ENCODE measurements around the gene PIK3AP1. TPM values are rescaled to one million over a fixed set of nuclear protein-coding genes. Genes with fewer than 3 reads are reported as not detected.

Gene PIK3AP1
- total RNA-seq, 2 donors from 2014 or later: 4.3 to 6.6 TPM

DNA sequence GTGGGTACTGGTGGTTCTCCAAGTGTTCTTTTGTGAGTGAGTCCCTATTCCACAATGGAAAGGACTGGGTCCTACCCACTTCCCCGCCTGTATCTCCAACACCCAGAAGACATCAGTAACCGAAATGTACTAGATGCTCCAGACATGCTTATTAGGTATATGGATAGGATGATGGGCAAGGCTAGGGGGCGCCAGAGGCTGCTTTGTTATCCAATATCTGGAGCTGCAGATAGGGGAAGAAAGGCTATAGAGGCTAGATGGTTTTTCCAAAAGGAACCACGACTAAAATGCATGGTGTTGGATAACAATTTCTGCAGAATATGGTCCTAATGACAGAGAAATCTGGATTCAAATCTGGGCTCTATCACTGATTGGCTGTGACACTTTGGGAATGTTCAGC, 77.3 kb downstream of the PIK3AP1 start:
- Mint-ChIP-seq H3K4me1 (peaks cover 13% of the 10 kb centered on the region), H3K4me3 (no peak overlapping the region), H3K27me3 (no peaks in the 10 kb centered on the region), H3K9me3 (no peaks in the 10 kb centered on the region), H3K36me3 (ENCODE audit: low read depth) (peaks cover 5% of the 10 kb centered on the region), H3K27ac (no peak overlapping the region)
- peak; percentile 60 for ATAC-seq (replicated peaks)

- Mint-ChIP-seq H3K27me3 (no peaks in the 10 kb centered on the region), H3K9me3 (no peaks in the 10 kb centered on the region), H3K27ac (no peak overlapping the region), H3K4me3 (no peak overlapping the region), H3K4me1 (peaks cover 9% of the 10 kb centered on the region), H3K36me3 (ENCODE audit: low read depth) (peaks cover 2% of the 10 kb centered on the region)
- ATAC-seq (replicated peaks): no peak
These were observed 77.8 kb downstream of the PIK3AP1 start for GRCh38 chr10:96642530-96642929.

DNA sequence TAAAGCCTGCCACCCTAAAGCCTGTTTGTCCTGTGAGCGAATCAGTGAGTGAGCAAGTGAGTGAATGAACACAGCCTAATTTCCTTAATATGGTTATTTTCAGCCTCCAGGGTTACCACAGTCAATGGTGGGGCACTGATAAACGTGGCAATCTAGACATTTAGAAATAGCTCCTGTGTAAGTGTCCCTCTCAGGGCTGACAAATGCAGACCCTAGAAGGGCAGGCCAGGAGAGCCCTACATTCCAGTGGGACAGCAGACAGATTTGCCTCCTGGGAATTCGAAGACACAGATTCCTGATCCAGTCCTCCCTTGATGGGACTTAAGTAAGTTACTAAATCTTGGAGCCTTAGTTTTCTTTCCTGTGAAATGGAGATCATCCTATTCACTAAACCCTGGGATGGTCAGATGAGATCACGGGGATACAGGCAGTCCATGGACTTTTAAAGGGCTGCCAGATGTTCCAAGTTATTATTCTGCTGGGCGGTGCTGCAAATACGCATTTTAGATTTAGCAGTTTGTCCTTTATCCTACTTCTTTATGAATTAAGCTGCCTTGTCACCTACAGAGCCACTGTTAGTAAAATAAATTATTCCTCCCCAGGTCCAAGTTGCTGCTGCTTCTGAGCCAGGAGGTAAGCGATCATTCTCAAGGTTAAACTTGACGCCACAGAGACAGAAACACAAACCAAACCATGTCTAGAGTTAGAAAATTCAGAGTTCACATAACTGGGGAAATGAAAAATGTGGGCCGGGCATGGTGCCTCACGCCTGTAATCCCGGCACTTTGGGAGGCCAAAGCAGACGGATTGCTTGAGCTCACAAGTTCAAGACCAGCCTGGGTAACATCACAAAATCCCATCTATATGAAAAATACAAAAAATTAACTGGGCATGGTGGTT, 78.7 kb downstream of the PIK3AP1 start:
- H3K27ac Mint-ChIP-seq: no peak overlapping the region
- peaks cover under 1% of the 10 kb centered on the region for H3K4me1 Mint-ChIP-seq
- no peak for ATAC-seq (replicated peaks)
- no peaks in the 10 kb centered on the region for H3K36me3 Mint-ChIP-seq (ENCODE audit: low read depth)
- no peak overlapping the region for H3K4me3 Mint-ChIP-seq
- H3K9me3 Mint-ChIP-seq: no peaks in the 10 kb centered on the region
- no peaks in the 10 kb centered on the region for H3K27me3 Mint-ChIP-seq

DNA sequence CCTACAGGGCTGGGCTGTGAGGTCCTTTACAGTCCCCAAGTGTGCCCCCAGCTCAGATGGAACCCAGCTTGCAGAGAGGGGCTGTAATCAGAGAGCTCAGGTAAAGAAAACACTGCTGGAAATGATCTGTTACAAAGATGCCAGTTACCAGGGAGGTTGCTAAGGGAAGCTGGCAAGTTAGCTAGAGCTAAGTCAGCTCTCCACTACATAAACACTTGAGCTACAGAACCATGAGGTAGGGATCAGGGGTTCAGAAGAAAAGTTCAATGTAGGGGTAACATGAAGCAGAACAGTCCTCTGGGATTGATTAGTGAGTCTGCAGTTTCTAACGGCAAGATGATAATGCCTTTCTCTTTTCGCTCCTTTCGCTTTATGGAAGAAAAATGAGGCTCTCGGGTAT, 80.4 kb downstream of the PIK3AP1 start:
- H3K4me1 Mint-ChIP-seq: no peaks in the 10 kb centered on the region
- ATAC-seq (replicated peaks): no peak
- H3K27me3 Mint-ChIP-seq: no peaks in the 10 kb centered on the region
- no peak overlapping the region for H3K4me3 Mint-ChIP-seq
- H3K27ac Mint-ChIP-seq: no peak overlapping the region
- no peaks in the 10 kb centered on the region for H3K36me3 Mint-ChIP-seq (ENCODE audit: low read depth)
- H3K9me3 Mint-ChIP-seq: no peaks in the 10 kb centered on the region

GRCh38 chr10:96638696-96639095, 81.6 kb downstream of the PIK3AP1 start:
- no peak for ATAC-seq (replicated peaks)
- no peak overlapping the region for H3K27ac Mint-ChIP-seq
- no peaks in the 10 kb centered on the region for H3K36me3 Mint-ChIP-seq (ENCODE audit: low read depth)
- no peaks in the 10 kb centered on the region for H3K9me3 Mint-ChIP-seq
- H3K27me3 Mint-ChIP-seq: no peaks in the 10 kb centered on the region
- H3K4me1 Mint-ChIP-seq: no peaks in the 10 kb centered on the region
- no peak overlapping the region for H3K4me3 Mint-ChIP-seq

- Mint-ChIP-seq H3K36me3 (ENCODE audit: low read depth) (no peaks in the 10 kb centered on the region), H3K27ac (no peak overlapping the region), H3K27me3 (no peaks in the 10 kb centered on the region), H3K4me3 (no peak overlapping the region), H3K4me1 (no peaks in the 10 kb centered on the region), H3K9me3 (no peaks in the 10 kb centered on the region)
- ATAC-seq (replicated peaks): no peak
These were observed 82.2 kb downstream of the PIK3AP1 start for GRCh38 chr10:96638120-96638519.

GRCh38 chr10:96637709-96638108, 82.6 kb downstream of the PIK3AP1 start:
- Mint-ChIP-seq H3K4me1 (no peaks in the 10 kb centered on the region), H3K4me3 (no peak overlapping the region), H3K9me3 (no peaks in the 10 kb centered on the region), H3K36me3 (ENCODE audit: low read depth) (no peaks in the 10 kb centered on the region), H3K27ac (no peak overlapping the region), H3K27me3 (no peaks in the 10 kb centered on the region)
- ATAC-seq (replicated peaks): no peak

- Mint-ChIP-seq H3K27me3 (no peaks in the 10 kb centered on the region), H3K4me3 (no peak overlapping the region), H3K36me3 (ENCODE audit: low read depth) (no peaks in the 10 kb centered on the region), H3K9me3 (no peaks in the 10 kb centered on the region), H3K4me1 (no peaks in the 10 kb centered on the region), H3K27ac (no peak overlapping the region)
- no peak for ATAC-seq (replicated peaks)
These were observed 83.8 kb downstream of the PIK3AP1 start for GRCh38 chr10:96636551-96636950.

DNA sequence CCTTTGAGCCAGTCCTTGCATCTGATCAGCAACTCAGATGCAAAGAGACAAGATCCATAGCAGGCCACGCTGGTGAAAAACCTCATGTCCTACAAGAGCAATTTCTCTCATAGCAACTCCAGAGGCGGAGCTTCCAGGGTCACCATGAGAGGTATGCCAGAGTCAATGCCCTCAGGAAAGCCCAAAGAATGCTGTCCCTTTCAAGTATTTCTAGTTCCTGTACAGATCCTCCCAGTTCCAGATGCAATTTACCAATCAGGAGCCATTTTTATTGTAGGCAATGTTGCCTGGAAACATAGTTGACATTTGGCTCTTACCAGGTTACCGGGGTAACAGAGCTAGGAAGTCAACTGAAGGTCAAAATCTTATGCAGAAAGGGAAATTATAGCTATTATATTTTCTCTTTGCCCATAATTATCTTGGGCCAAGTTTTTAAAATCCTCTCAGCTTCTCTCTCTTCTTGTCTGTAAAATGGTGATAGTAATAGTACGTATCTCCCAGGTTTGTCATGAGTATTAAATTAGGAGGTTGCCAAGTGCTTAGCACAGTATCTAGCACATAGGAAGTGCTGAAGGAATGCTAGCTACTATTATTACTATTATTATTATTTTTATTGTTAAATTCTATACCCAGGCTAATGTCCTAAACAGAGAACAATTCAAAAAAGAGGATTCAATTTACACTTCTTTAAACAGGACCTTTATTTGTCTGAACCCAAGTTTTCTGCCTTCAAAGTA, 87.2 kb downstream of the PIK3AP1 start:
- Mint-ChIP-seq H3K36me3 (ENCODE audit: low read depth) (no peaks in the 10 kb centered on the region), H3K27me3 (peaks cover 3% of the 10 kb centered on the region)

GRCh38 chr10:96627292-96627691, 93.0 kb downstream of the PIK3AP1 start:
- no peak for ATAC-seq (replicated peaks)
- H3K27me3 Mint-ChIP-seq: peaks cover 3% of the 10 kb centered on the region
- no peaks in the 10 kb centered on the region for H3K9me3 Mint-ChIP-seq
- no peak overlapping the region for H3K4me3 Mint-ChIP-seq
- H3K4me1 Mint-ChIP-seq: no peaks in the 10 kb centered on the region
- H3K36me3 Mint-ChIP-seq (ENCODE audit: low read depth): no peaks in the 10 kb centered on the region
- H3K27ac Mint-ChIP-seq: no peak overlapping the region

More for the DNA sequence above, 87.2 kb downstream of the PIK3AP1 start:
- Mint-ChIP-seq H3K4me1 (no peaks in the 10 kb centered on the region), H3K4me3 (no peak overlapping the region), H3K9me3 (no peaks in the 10 kb centered on the region), H3K27ac (no peak overlapping the region)
- no peak for ATAC-seq (replicated peaks)

DNA sequence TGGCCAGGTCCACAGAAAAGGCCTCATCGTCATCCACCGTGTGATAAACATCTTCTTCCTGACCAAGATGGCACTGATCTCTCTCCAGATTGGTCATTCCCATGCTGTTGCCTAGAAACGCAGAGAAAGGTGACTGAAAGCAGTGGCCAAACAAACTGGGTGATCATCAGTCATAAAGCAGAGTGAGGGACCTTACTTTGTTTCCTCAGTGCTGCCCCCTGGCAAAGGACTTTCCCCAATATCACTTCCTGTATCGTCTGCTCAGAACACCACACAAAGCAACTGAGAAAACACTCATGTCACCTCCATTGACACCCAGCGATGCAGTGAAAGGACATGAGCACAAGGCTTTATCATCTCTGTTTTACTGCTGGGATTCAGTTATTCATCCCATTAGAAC, 93.5 kb downstream of the PIK3AP1 start:
- H3K27ac Mint-ChIP-seq: no peak overlapping the region
- no peak for ATAC-seq (replicated peaks)
- H3K27me3 Mint-ChIP-seq: peaks cover 3% of the 10 kb centered on the region
- H3K4me1 Mint-ChIP-seq: no peaks in the 10 kb centered on the region
- H3K4me3 Mint-ChIP-seq: no peak overlapping the region
- H3K36me3 Mint-ChIP-seq (ENCODE audit: low read depth): no peaks in the 10 kb centered on the region
- H3K9me3 Mint-ChIP-seq: no peaks in the 10 kb centered on the region

DNA sequence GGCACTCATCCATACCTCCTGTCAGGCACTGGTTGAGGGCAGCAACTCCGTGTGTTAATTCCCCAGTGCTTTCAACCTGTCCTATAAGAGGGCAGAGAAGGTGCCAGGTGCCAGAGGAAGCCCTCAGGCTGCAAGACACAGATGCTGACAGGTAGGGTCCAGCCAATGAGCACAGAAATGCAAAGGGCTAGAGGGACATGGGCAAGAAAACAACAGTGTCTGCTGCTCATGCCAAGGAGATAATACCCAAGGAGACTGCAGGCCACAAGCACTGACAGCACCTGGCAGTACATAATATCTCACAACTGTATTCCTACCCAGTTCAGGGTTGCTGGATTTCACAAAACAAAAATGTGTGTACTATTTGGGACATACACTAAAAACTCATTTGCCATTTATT, 95.1 kb downstream of the PIK3AP1 start:
- no peak for ATAC-seq (replicated peaks)
- no peak overlapping the region for H3K27ac Mint-ChIP-seq

GRCh38 chr10:96622013-96622787, 98.1 kb downstream of the PIK3AP1 start:
- ATAC-seq (replicated peaks): no peak
- Mint-ChIP-seq H3K27ac (no peak overlapping the region), H3K9me3 (no peaks in the 10 kb centered on the region), H3K36me3 (ENCODE audit: low read depth) (no peaks in the 10 kb centered on the region), H3K4me3 (no peak overlapping the region), H3K27me3 (no peaks in the 10 kb centered on the region), H3K4me1 (no peaks in the 10 kb centered on the region)

More for the DNA sequence above, 95.1 kb downstream of the PIK3AP1 start:
- H3K4me1 Mint-ChIP-seq: no peaks in the 10 kb centered on the region
- no peaks in the 10 kb centered on the region for H3K36me3 Mint-ChIP-seq (ENCODE audit: low read depth)
- H3K9me3 Mint-ChIP-seq: no peaks in the 10 kb centered on the region
- H3K27me3 Mint-ChIP-seq: no peaks in the 10 kb centered on the region
- no peak overlapping the region for H3K4me3 Mint-ChIP-seq

Measured in activated T-helper 17 cell treated with anti-CD3 and anti-CD28 coated beads, Interleukin-2, amount 50 U/mL, for 72 hours (primary cell).